Stimulated activated CD4-positive, alpha-beta T cell treated with anti-CD3 and anti-CD28 coated beads, Interleukin-4, amount 100 ng/mL, for 48 hours (primary cell): Measurements from ENCODE around the gene RPUSD2.

Experiments used
- DNase-seq, 2 donors: peaks; one replicate each; pipeline ENCODE4 v3.0.0-alpha.2; 2020; ENCODE audit warnings: low read depth in 2 of 2

Gene RPUSD2

GRCh38 chr15:40618906-40619305 is 49.8 kb downstream of the RPUSD2 start:
- DNase-seq: no peak

DNA sequence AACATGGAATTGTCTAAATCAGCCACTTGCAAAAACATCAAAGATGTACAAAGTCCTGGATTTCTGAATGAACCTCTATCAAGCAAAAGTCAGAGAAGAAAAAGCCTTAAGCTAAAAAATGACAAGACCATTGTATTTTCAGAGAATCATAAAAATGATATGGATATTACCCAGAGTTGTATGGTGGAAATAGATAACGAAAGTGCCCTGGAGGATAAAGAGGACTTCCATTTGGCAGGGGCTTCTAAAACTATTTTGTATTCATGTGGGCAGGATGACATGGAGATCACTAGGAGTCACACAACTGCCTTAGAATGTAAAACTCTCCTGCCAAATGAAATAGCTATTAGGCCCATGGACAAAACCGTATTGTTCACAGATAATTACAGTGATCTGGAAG is 54.3 kb downstream of the RPUSD2 start:
- no peak for DNase-seq
